A549 (cell line): Measurements from ENCODE around the gene SLC9A1. TPM values are rescaled to one million over a fixed set of nuclear protein-coding genes. Genes with fewer than 3 reads are reported as not detected.

ENCODE experiments used
- ATAC-seq, 2 experiments: fragments of 200-7000 bp in 1 of 2; fragments of >200 bp in 1 of 2; cut with Nextera tagmentation in 1 of 2; cut with Tn5 transposase in 1 of 2; 3 replicates each; pipeline versions ENCODE4 v1.8.0 to v1.9.1; 2018 to 2020; ENCODE audit warnings: mild to moderate bottlenecking in 1 of 2, moderate library complexity in 1 of 2
- CTCF ChIA-PET: fragments of 300-600 bp; sonication (Branson Sonifier 250); formaldehyde crosslinking; extraction: SDS; loops from one replicate; lab custom pipeline; 2021; ENCODE audit warnings: antibody characterized with exemption, inconsistent platforms; lab: Yijun Ruan, JAX
- POLR2A ChIA-PET: fragments of 350-600 bp; formaldehyde crosslinking; extraction: SDS; loops from one replicate; lab custom pipeline; 2021; ENCODE audit warnings: antibody characterized with exemption, inconsistent platforms; lab: Yijun Ruan, JAX
- DNase-seq, 2 experiments: peaks; one replicate each; pipeline versions ENCODE4 v3.0.0 to v3.0.0-alpha.2; 2011 to 2016; ENCODE audit warnings: low read depth in 1 of 2, low spot score in 1 of 2
- FAIRE-seq: peaks from 2 replicates; lab custom pipeline; 2011; peaks lifted over from hg19 to GRCh38; lab: Jason Lieb, UNC
- H3K27ac ChIP-seq, 2 experiments: fragments of >200 bp; sonication (Bioruptor Twin); formaldehyde crosslinking; 3 replicates each; pipeline ENCODE4 v1.5.1; 2016 to 2017
- H3K4me1 ChIP-seq: fragments of >200 bp; sonication (Bioruptor Twin); formaldehyde crosslinking; 3 replicates; pipeline ENCODE4 v1.6.1; 2016
- H3K4me2 ChIP-seq: fragments of >200 bp; sonication (Bioruptor Twin); formaldehyde crosslinking; 3 replicates; pipeline ENCODE4 v1.6.1; 2016
- H3K4me3 ChIP-seq: fragments of >200 bp; sonication (Bioruptor Twin); formaldehyde crosslinking; 3 replicates; pipeline ENCODE4 v1.5.1; 2016
- H3K9me3 ChIP-seq: fragments of >200 bp; sonication (Bioruptor Twin); formaldehyde crosslinking; 3 replicates; pipeline ENCODE4 v1.6.1; 2016
- BHLHE40 ChIP-seq: IDR thresholded peaks from 2 replicates; pipeline ENCODE4 v1.6.1; 2012; ENCODE audit warnings: low read depth, low read length, inconsistent platforms
- CBX8 ChIP-seq: fragments of 200-600 bp; sonication (generic); IDR thresholded peaks from 2 replicates; pipeline ENCODE4 v1.6.1; 2016
- CEBPB ChIP-seq, 2 experiments: fragments of >200 bp in 1 of 2; sonication (Bioruptor Twin) in 1 of 2; formaldehyde crosslinking in 1 of 2; IDR thresholded peaks; 2 replicates each; pipeline ENCODE4 v1.6.1; 2012 to 2016
- CHD2 ChIP-seq: fragments of 150-350 bp; IDR thresholded peaks from 2 replicates; pipeline ENCODE4 v1.6.1; 2014; ENCODE audit warnings: low read length; ENCODE audit not compliant: partially characterized antibody
- CHD4 ChIP-seq: fragments of 200-600 bp; sonication (generic); IDR thresholded peaks from 2 replicates; pipeline ENCODE4 v1.6.1; 2016; ENCODE audit warnings: antibody characterized with exemption, mild to moderate bottlenecking, borderline replicate concordance
- ELK1 ChIP-seq: fragments of 150-350 bp; IDR thresholded peaks from 2 replicates; pipeline ENCODE4 v1.6.1; 2014; ENCODE audit warnings: low read depth, mild to moderate bottlenecking, low read length
- EP300 ChIP-seq, 2 experiments: fragments of >200 bp; sonication (Bioruptor Twin); formaldehyde crosslinking; IDR thresholded peaks; 2 replicates in 1 of 2; 3 replicates in 1 of 2; pipeline ENCODE4 v1.6.1; 2016 to 2017
- ESRRA ChIP-seq: fragments of 150-350 bp; IDR thresholded peaks from 2 replicates; pipeline ENCODE4 v1.6.1; 2014; ENCODE audit warnings: mild to moderate bottlenecking, low read length, borderline replicate concordance
- FOSB ChIP-seq: fragments of 250-450 bp; sonication (Bioruptor Pico); IDR thresholded peaks from 2 replicates; pipeline ENCODE4 v1.5.0; 2020; ENCODE audit warnings: mild to moderate bottlenecking, moderate library complexity
- FOXS1 ChIP-seq: fragments of 250-450 bp; sonication (Bioruptor Pico); IDR thresholded peaks from 2 replicates; pipeline ENCODE4 v1.5.0; 2020; ENCODE audit warnings: mild to moderate bottlenecking, moderate library complexity
- GATA3 ChIP-seq: IDR thresholded peaks from 2 replicates; pipeline ENCODE4 v1.6.1; 2012; ENCODE audit warnings: borderline replicate concordance
- HOXB13 ChIP-seq: fragments of 250-450 bp; sonication (Bioruptor Pico); IDR thresholded peaks from 2 replicates; pipeline ENCODE4 v1.5.0; 2020; ENCODE audit warnings: low read depth, mild to moderate bottlenecking, moderate library complexity
- JUN ChIP-seq, 2 experiments: fragments of >200 bp; sonication (Bioruptor Twin); formaldehyde crosslinking; IDR thresholded peaks; 2 replicates in 1 of 2; 3 replicates in 1 of 2; pipeline ENCODE4 v1.6.1; 2016 to 2017
- MAX ChIP-seq: IDR thresholded peaks from 2 replicates; pipeline ENCODE4 v1.6.1; 2012
- MAZ ChIP-seq: fragments of 150-350 bp; IDR thresholded peaks from 2 replicates; pipeline ENCODE4 v1.6.1; 2014; ENCODE audit warnings: antibody characterized with exemption, low read depth, low read length, borderline replicate concordance
- MYC ChIP-seq: IDR thresholded peaks from 2 replicates; pipeline ENCODE4 v1.6.1; 2012; ENCODE audit warnings: mild to moderate bottlenecking, inconsistent platforms, low read length, improper control_type of control experiment, borderline replicate concordance
- POLR2A ChIP-seq: IDR thresholded peaks from 2 replicates; pipeline ENCODE4 v1.6.1; 2012; ENCODE audit warnings: mild to moderate bottlenecking, low read length
- POLR2AphosphoS2 ChIP-seq: conservative IDR thresholded peaks from 2 replicates; pipeline ENCODE4 v1.6.1; 2012; ENCODE audit warnings: low read length, improper control_type of control experiment, inconsistent platforms
- RAD21 ChIP-seq, 2 experiments: fragments of >200 bp in 1 of 2; sonication (Bioruptor Twin) in 1 of 2; formaldehyde crosslinking in 1 of 2; IDR thresholded peaks in 1 of 2; conservative IDR thresholded peaks in 1 of 2; 2 replicates in 1 of 2; 3 replicates in 1 of 2; pipeline ENCODE4 v1.6.1; 2012 to 2018; ENCODE audit warnings: inconsistent platforms in 1 of 2
- RNF2 ChIP-seq: fragments of 200-600 bp; sonication (generic); IDR thresholded peaks from 2 replicates; pipeline ENCODE4 v1.6.1; 2016; ENCODE audit warnings: low read depth, mild to moderate bottlenecking, antibody characterized with exemption, moderate library complexity, borderline replicate concordance
- SMC3 ChIP-seq: fragments of >200 bp; sonication (Bioruptor Twin); formaldehyde crosslinking; IDR thresholded peaks from 3 replicates; pipeline ENCODE4 v1.6.1; 2018; ENCODE audit warnings: inconsistent platforms
- SREBF2 ChIP-seq: fragments of 450-650 bp; IDR thresholded peaks from 2 replicates; pipeline ENCODE4 v1.6.1; 2014; ENCODE audit warnings: mild to moderate bottlenecking, moderate library complexity
- TP53 ChIP-seq: fragments of 250-450 bp; sonication (Bioruptor Pico); IDR thresholded peaks from 2 replicates; pipeline ENCODE4 v1.5.0; 2021; ENCODE audit warnings: mild to moderate bottlenecking, moderate library complexity
- ZFP36 ChIP-seq: fragments of 450-650 bp; IDR thresholded peaks from 2 replicates; pipeline ENCODE4 v1.6.1; 2014; ENCODE audit warnings: borderline replicate concordance; ENCODE audit not compliant: partially characterized antibody
- WGBS: methylation state at CpG from one replicate; pipeline ENCODE4 v1.1.6; 2017; ENCODE audit errors: missing lambda C conversion rate; 5-methylcytosine and 5-hydroxymethylcytosine counted together
- polyA plus RNA-seq, 4 experiments: library from polyadenylated mRNA; depleted of rRNA in 3 of 4; stranded (reverse); fragments of >200 nt; fragmentation: RNase III in 1 of 4; extraction: RNeasy Plus Mini Kit Qiagen cat#74134 plus additional on column Dnase treatment in 1 of 4; gene quantifications; 2 replicates in 3 of 4; 3 replicates in 1 of 4; pipeline ENCODE4 v1.2.3, GENCODE V29; 2011 to 2017
- TF ChIP-seq, protein P1 (sequence below): fragments of 250-450 bp; sonication (Bioruptor Pico); IDR thresholded peaks from 2 replicates; pipeline ENCODE4 v1.5.0; 2021; ENCODE audit warnings: mild to moderate bottlenecking, moderate library complexity, borderline replicate concordance
- TF ChIP-seq, protein P2 (sequence below): fragments of 200-600 bp; sonication (generic); IDR thresholded peaks from 2 replicates; pipeline ENCODE4 v1.6.1; 2016; ENCODE audit warnings: antibody characterized with exemption, mild to moderate bottlenecking, moderate library complexity

The SLC9A1 gene
- polyA plus RNA-seq, 2 of the 4 experiments (the other 2 are of a cell fraction), result 7.4 to 8.0 TPM

DNA sequence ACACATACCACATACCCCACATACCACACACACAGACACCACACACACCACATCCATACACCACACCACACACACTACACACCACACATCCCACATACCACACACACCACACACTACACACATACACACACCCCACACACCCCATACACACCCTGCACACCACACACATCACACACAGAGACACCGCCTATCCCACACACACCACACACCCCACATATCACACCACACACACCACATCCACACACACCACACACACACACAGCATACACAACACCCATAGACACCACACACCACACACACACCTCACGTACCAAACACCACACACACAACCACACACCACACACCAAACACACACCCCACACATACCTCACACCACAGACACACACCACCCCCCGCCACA, 68.3 kb downstream of the SLC9A1 start (continued):
- TF ChIP-seq, protein P1, sequence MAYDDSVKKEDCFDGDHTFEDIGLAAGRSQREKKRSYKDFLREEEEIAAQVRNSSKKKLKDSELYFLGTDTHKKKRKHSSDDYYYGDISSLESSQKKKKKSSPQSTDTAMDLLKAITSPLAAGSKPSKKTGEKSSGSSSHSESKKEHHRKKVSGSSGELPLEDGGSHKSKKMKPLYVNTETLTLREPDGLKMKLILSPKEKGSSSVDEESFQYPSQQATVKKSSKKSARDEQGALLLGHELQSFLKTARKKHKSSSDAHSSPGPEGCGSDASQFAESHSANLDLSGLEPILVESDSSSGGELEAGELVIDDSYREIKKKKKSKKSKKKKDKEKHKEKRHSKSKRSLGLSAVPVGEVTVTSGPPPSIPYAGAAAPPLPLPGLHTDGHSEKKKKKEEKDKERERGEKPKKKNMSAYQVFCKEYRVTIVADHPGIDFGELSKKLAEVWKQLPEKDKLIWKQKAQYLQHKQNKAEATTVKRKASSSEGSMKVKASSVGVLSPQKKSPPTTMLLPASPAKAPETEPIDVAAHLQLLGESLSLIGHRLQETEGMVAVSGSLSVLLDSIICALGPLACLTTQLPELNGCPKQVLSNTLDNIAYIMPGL, result no peak
- no peak for TF ChIP-seq MAZ
- no peak for TF ChIP-seq GATA3
- TF ChIP-seq POLR2AphosphoS2, result no peak

DNA sequence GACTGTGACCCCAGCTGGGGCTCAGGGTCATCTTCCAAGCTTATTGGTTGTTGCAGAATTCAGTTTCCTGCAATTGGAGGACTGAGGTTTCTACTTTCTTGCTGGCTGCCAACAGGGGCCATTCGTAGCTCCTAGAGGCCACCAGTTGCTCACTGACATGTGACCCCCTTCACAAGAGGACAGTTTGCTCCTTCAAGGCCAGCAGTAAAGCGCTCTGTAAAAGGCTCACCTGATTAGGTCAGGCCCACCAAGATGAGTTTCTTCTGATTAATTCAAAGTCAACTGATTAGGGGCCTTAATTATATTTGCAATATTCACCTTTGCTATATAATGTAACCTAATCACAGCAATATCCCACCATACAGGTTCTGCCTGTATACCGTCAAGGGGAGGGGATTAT, 68.9 kb downstream of the SLC9A1 start:
- CTCF ChIA-PET, result interaction anchor here (0.8 to 1.3 kb wide), 2 partner anchors 9 to 40 kb away, joined by 3 read pairs; no protein-coding TSS in a partner anchor
- H3K4me2 ChIP-seq, result no peak overlapping the region
- DNase-seq (no peak), FAIRE-seq (no peak), ATAC-seq (no peak)
- TF ChIP-seq CEBPB (IDR thresholded peaks at IDR 0.05), result no peak
- TF ChIP-seq ESRRA, result no peak
- no peak for TF ChIP-seq FOXS1 (CRISPR knock-in tag)
- no peak for TF ChIP-seq JUN (IDR thresholded peaks at IDR 0.05)
- no peak for TF ChIP-seq MAX
- TF ChIP-seq, protein P2, sequence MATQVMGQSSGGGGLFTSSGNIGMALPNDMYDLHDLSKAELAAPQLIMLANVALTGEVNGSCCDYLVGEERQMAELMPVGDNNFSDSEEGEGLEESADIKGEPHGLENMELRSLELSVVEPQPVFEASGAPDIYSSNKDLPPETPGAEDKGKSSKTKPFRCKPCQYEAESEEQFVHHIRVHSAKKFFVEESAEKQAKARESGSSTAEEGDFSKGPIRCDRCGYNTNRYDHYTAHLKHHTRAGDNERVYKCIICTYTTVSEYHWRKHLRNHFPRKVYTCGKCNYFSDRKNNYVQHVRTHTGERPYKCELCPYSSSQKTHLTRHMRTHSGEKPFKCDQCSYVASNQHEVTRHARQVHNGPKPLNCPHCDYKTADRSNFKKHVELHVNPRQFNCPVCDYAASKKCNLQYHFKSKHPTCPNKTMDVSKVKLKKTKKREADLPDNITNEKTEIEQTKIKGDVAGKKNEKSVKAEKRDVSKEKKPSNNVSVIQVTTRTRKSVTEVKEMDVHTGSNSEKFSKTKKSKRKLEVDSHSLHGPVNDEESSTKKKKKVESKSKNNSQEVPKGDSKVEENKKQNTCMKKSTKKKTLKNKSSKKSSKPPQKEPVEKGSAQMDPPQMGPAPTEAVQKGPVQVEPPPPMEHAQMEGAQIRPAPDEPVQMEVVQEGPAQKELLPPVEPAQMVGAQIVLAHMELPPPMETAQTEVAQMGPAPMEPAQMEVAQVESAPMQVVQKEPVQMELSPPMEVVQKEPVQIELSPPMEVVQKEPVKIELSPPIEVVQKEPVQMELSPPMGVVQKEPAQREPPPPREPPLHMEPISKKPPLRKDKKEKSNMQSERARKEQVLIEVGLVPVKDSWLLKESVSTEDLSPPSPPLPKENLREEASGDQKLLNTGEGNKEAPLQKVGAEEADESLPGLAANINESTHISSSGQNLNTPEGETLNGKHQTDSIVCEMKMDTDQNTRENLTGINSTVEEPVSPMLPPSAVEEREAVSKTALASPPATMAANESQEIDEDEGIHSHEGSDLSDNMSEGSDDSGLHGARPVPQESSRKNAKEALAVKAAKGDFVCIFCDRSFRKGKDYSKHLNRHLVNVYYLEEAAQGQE, result no peak
- TF ChIP-seq ZFP36, result no peak
- no peak for TF ChIP-seq RNF2
- TF ChIP-seq POLR2A, result no peak
- no peak for TF ChIP-seq TP53
- no peak for TF ChIP-seq HOXB13
- no peak for TF ChIP-seq RAD21 (conservative IDR thresholded peaks at IDR 0.05 in 1 of 2, IDR thresholded peaks at IDR 0.05 in 1 of 2)
- TF ChIP-seq CHD4, result no peak
- no peak for TF ChIP-seq CHD2
- TF ChIP-seq MYC, result no peak
- no peak for TF ChIP-seq EP300 (IDR thresholded peaks at IDR 0.05)
- no peak for TF ChIP-seq MAZ
- peaks cover 6% of the 10 kb centered on the region; the same call in 1 of the 3 replicates for H3K9me3 ChIP-seq
- 59% methylated on average over 3 of the region's 3 CpGs for WGBS
- POLR2A ChIA-PET, result no interaction called here
- no peak overlapping the region for H3K27ac ChIP-seq
- H3K4me1 ChIP-seq, result no peaks in the 10 kb centered on the region
- no peak overlapping the region for H3K4me3 ChIP-seq

- no peak overlapping the region for H3K4me2 ChIP-seq
- peaks cover 6% of the 10 kb centered on the region; the same call in 1 of the 3 replicates for H3K9me3 ChIP-seq
- WGBS, result 46% methylated on average over 4 of the region's 4 CpGs
- FAIRE-seq (no peak), DNase-seq (no peak), ATAC-seq (no peak)
- H3K27ac ChIP-seq, result no peak overlapping the region
- CTCF ChIA-PET, result interaction anchor here (0.6 to 0.9 kb wide), 4 partner anchors 11 to 95 kb away, joined by 3 read pairs; no protein-coding TSS in a partner anchor
- H3K4me1 ChIP-seq, result no peaks in the 10 kb centered on the region
- no peak overlapping the region for H3K4me3 ChIP-seq
- no peak for TF ChIP-seq ELK1
- TF ChIP-seq, protein P1, result no peak
- no peak for TF ChIP-seq RAD21 (conservative IDR thresholded peaks at IDR 0.05 in 1 of 2, IDR thresholded peaks at IDR 0.05 in 1 of 2)
- TF ChIP-seq BHLHE40, result no peak
- no peak for TF ChIP-seq HOXB13
- no peak for TF ChIP-seq MAX
- no peak for TF ChIP-seq CBX8
- no peak for TF ChIP-seq SREBF2
- no peak for TF ChIP-seq EP300 (IDR thresholded peaks at IDR 0.05)
- TF ChIP-seq MYC, result no peak
- no peak for TF ChIP-seq SMC3
- no peak for TF ChIP-seq FOSB (CRISPR knock-in tag)
- TF ChIP-seq ESRRA, result no peak
- TF ChIP-seq JUN (IDR thresholded peaks at IDR 0.05), result no peak
- POLR2A ChIA-PET, result no interaction called here
Measured at GRCh38 chr1:27084107-27084506, 70.8 kb downstream of the SLC9A1 start.
